Measurements from ENCODE around the gene EMID1.

GRCh38 chr22:29215012-29215860 is 9.5 kb downstream of the EMID1 start:
- no peak for TF ChIP-seq CTCF (IDR thresholded peaks at IDR 0.05)
- TF ChIP-seq POLR2AphosphoS5 (IDR thresholded peaks at IDR 0.05), result no peak
- TF ChIP-seq POLR2A (IDR thresholded peaks at IDR 0.05), result no peak
